Caco-2 (cell line): ENCODE data around the gene TANGO2. TPM values are rescaled to one million over a fixed set of nuclear protein-coding genes. Genes with fewer than 3 reads are reported as not detected.

Source experiments
- BruUV-seq: library from RNA; stranded (reverse); fragments of 400-500 nt; replicated peaks from 2 replicates; lab custom pipeline; 2021; lab: Mats Ljungman, UMichigan
- CTCF ChIA-PET: fragments of 300-600 bp; sonication (Branson Sonifier 250); formaldehyde crosslinking; loops from one replicate; lab custom pipeline; 2022; ENCODE audit warnings: antibody characterized with exemption; lab: Charles Lee
- POLR2A ChIA-PET: fragments of 300-600 bp; sonication (Branson Sonifier 250); formaldehyde crosslinking; loops from one replicate; lab custom pipeline; 2022; ENCODE audit warnings: antibody characterized with exemption; lab: Charles Lee
- DNase-seq, 2 experiments: peaks; one replicate each; pipeline versions ENCODE4 v3.0.0 to v3.0.0-alpha.2; 2020 to 2022
- H3K27me3 ChIP-seq: replicated peaks from 2 replicates; pipeline ENCODE4 v1.6.0; 2011; ENCODE audit warnings: low read length; ENCODE audit not compliant: control insufficient read depth, insufficient read depth
- H3K36me3 ChIP-seq: 2 replicates; pipeline ENCODE4 v1.5.1; 2011; ENCODE audit warnings: low read length; ENCODE audit not compliant: control insufficient read depth, insufficient read depth
- H3K4me1 ChIP-seq: fragments of 250-450 bp; sonication (Bioruptor Pico); 2 replicates; pipeline ENCODE4 v1.5.1; 2020; ENCODE audit warnings: mild to moderate bottlenecking
- H3K4me3 ChIP-seq: 2 replicates; pipeline ENCODE4 v1.5.1; 2011; ENCODE audit warnings: low read depth, mild to moderate bottlenecking, control low read depth, low read length
- H3K9me3 ChIP-seq: fragments of 250-450 bp; sonication (Bioruptor Pico); 2 replicates; pipeline ENCODE4 v1.5.1; 2020; ENCODE audit warnings: mild to moderate bottlenecking, moderate library complexity
- H3K27ac Mint-ChIP-seq: one replicate; pipeline ENCODE4 v1.8.0; 2022; ENCODE audit warnings: mixed read lengths; ENCODE audit not compliant: unreplicated experiment
- H3K27me3 Mint-ChIP-seq: one replicate; pipeline ENCODE4 v1.8.0; 2022; ENCODE audit warnings: mixed read lengths; ENCODE audit not compliant: insufficient read depth, unreplicated experiment
- H3K36me3 Mint-ChIP-seq: one replicate; pipeline ENCODE4 v1.8.0; 2022; ENCODE audit warnings: mild to moderate bottlenecking, mixed read lengths; ENCODE audit not compliant: insufficient read depth, unreplicated experiment
- H3K4me1 Mint-ChIP-seq: one replicate; pipeline ENCODE4 v1.8.0; 2022; ENCODE audit warnings: low read depth, mixed read lengths; ENCODE audit not compliant: unreplicated experiment
- H3K4me3 Mint-ChIP-seq: one replicate; pipeline ENCODE4 v1.8.0; 2022; ENCODE audit warnings: mild to moderate bottlenecking, moderate library complexity, mixed read lengths; ENCODE audit not compliant: unreplicated experiment
- H3K9me3 Mint-ChIP-seq: one replicate; pipeline ENCODE4 v1.8.0; 2022; ENCODE audit warnings: mixed read lengths; ENCODE audit not compliant: unreplicated experiment
- CTCF ChIP-seq, 2 experiments: fragments of 200-600 bp in 1 of 2; IDR thresholded peaks; 1 replicate in 1 of 2; 2 replicates in 1 of 2; pipeline versions ENCODE4 v1.5.1 to v1.8.0; 2011 to 2022; ENCODE audit warnings: antibody characterized with exemption in 1 of 2, control low read depth in 1 of 2, inconsistent platforms in 1 of 2, low read depth in 1 of 2, low read length in 1 of 2, mild to moderate bottlenecking in 1 of 2, moderate library complexity in 1 of 2; ENCODE audit not compliant: insufficient read depth in 1 of 2, severe bottlenecking in 1 of 2, unreplicated experiment in 1 of 2
- intact Hi-C: fragments of 100-400 bp; cut with micrococcal nuclease; formaldehyde crosslinking; loops from one replicate; pipeline ENCODE4 v1.10.0; 2022; ENCODE audit not compliant: unreplicated experiment
- total RNA-seq: library from RNA; stranded (reverse); gene quantifications from 2 replicates; pipeline ENCODE4 v1.2.3, GENCODE V29; 2022

Gene TANGO2
- total RNA-seq, 1 experiment from 2014 or later = 26.6 TPM

- Mint-ChIP-seq H3K36me3 (peaks cover 98% of the 10 kb centered on the region), H3K9me3 (no peaks in the 10 kb centered on the region), H3K4me3 (no peak overlapping the region), H3K27ac (no peak overlapping the region), H3K27me3 (no peaks in the 10 kb centered on the region), H3K4me1 (no peaks in the 10 kb centered on the region)
- TF ChIP-seq CTCF (IDR thresholded peaks at IDR 0.05; ENCODE audit: insufficient read depth in 1 of 2, low read depth in 1 of 2, low read length in 1 of 2, severe bottlenecking in 1 of 2, unreplicated experiment in 1 of 2) = no peak
- POLR2A ChIA-PET = no interaction called here
- H3K36me3 ChIP-seq = peaks cover 15% of the 10 kb centered on the region
- no peak overlapping the region for H3K4me3 ChIP-seq
- H3K4me1 ChIP-seq = no peaks in the 10 kb centered on the region
- DNase-seq = no peak
- H3K27me3 ChIP-seq = no peaks in the 10 kb centered on the region
- BruUV-seq = no TSS peak
- CTCF ChIA-PET = no interaction called here
- intact Hi-C loops = no loop called here
- H3K9me3 ChIP-seq = no peaks in the 10 kb centered on the region
Measured at GRCh38 chr22:20096574-20097420, 75.9 kb downstream of the TANGO2 start.

- no peak for TF ChIP-seq CTCF (IDR thresholded peaks at IDR 0.05; ENCODE audit: insufficient read depth in 1 of 2, low read depth in 1 of 2, low read length in 1 of 2, severe bottlenecking in 1 of 2, unreplicated experiment in 1 of 2)
- H3K36me3 Mint-ChIP-seq = peaks cover 94% of the 10 kb centered on the region
- H3K4me1 ChIP-seq = no peaks in the 10 kb centered on the region
- no peak overlapping the region for H3K4me3 ChIP-seq
- POLR2A ChIA-PET = interaction anchor here (0.6 kb wide), 1 partner anchor 38 kb away, joined by 3 read pairs; no protein-coding TSS in a partner anchor
- H3K9me3 Mint-ChIP-seq = no peaks in the 10 kb centered on the region
- DNase-seq = no peak
- H3K27me3 Mint-ChIP-seq = no peaks in the 10 kb centered on the region
- CTCF ChIA-PET = no interaction called here
- H3K4me1 Mint-ChIP-seq = no peaks in the 10 kb centered on the region
- H3K36me3 ChIP-seq = peaks cover 11% of the 10 kb centered on the region
- H3K4me3 Mint-ChIP-seq = no peak overlapping the region
- intact Hi-C loops = no loop called here
- no peak overlapping the region for H3K27ac Mint-ChIP-seq
- BruUV-seq = no TSS peak
- no peaks in the 10 kb centered on the region for H3K27me3 ChIP-seq
- no peaks in the 10 kb centered on the region for H3K9me3 ChIP-seq
Measured at GRCh38 chr22:20099099-20099711, 78.3 kb downstream of the TANGO2 start.

GRCh38 chr22:20101638-20102037 lies 80.7 kb downstream of the TANGO2 start:
- Histone ChIP-seq H3K9me3 (no peaks in the 10 kb centered on the region), H3K27me3 (no peaks in the 10 kb centered on the region), H3K36me3 (peaks cover 15% of the 10 kb centered on the region), H3K4me3 (no peak overlapping the region), H3K4me1 (no peaks in the 10 kb centered on the region)
- CTCF ChIA-PET = no interaction called here
- Mint-ChIP-seq H3K9me3 (no peaks in the 10 kb centered on the region), H3K27me3 (no peaks in the 10 kb centered on the region), H3K4me3 (no peak overlapping the region), H3K4me1 (no peaks in the 10 kb centered on the region), H3K36me3 (peaks cover 86% of the 10 kb centered on the region), H3K27ac (no peak overlapping the region)
- POLR2A ChIA-PET = no interaction called here
- no peak for DNase-seq
- BruUV-seq = no TSS peak
- no peak for TF ChIP-seq CTCF (IDR thresholded peaks at IDR 0.05; ENCODE audit: insufficient read depth in 1 of 2, low read depth in 1 of 2, low read length in 1 of 2, severe bottlenecking in 1 of 2, unreplicated experiment in 1 of 2)
- intact Hi-C loops = no loop called here
